MM.1S (cell line): ENCODE results near the gene KCNMA1.

Source experiments
- DNase-seq: peaks from one replicate; pipeline ENCODE4 v3.0.0-alpha.2; 2015
- H2AFZ ChIP-seq: fragments of 300-600 bp; sonication (generic); 2 replicates; pipeline ENCODE4 v1.6.0; 2016; ENCODE audit warnings: antibody characterized with exemption, low read length
- H3F3A ChIP-seq: fragments of 300-600 bp; sonication (generic); 2 replicates; pipeline ENCODE4 v1.6.1; 2016; ENCODE audit warnings: mild to moderate bottlenecking, antibody characterized with exemption, low read length, moderate library complexity, mixed read lengths; ENCODE audit not compliant: insufficient read depth
- H3K27ac ChIP-seq: fragments of 300-600 bp; sonication (generic); 2 replicates; pipeline ENCODE4 v1.5.1; 2016; ENCODE audit warnings: mild to moderate bottlenecking, low read length
- H3K27me3 ChIP-seq: fragments of 300-600 bp; sonication (generic); replicated peaks from 2 replicates; pipeline ENCODE4 v1.6.0; 2016; ENCODE audit warnings: low read length; ENCODE audit not compliant: insufficient read depth
- H3K36me3 ChIP-seq: fragments of 300-600 bp; sonication (generic); replicated peaks from 2 replicates; pipeline ENCODE4 v1.6.1; 2016; ENCODE audit warnings: mild to moderate bottlenecking, low read length, mixed read lengths; ENCODE audit not compliant: insufficient read depth
- H3K4me1 ChIP-seq: fragments of 300-600 bp; sonication (generic); 2 replicates; pipeline ENCODE4 v1.6.1; 2016; ENCODE audit warnings: low read length, mixed read lengths
- H3K4me2 ChIP-seq: fragments of 300-600 bp; sonication (generic); 2 replicates; pipeline ENCODE4 v1.6.0; 2016; ENCODE audit warnings: low read depth, low read length
- H3K4me3 ChIP-seq: fragments of 300-600 bp; sonication (generic); 2 replicates; pipeline ENCODE4 v1.5.1; 2016; ENCODE audit warnings: low read length, mixed read lengths
- H3K79me2 ChIP-seq: fragments of 300-600 bp; sonication (generic); 2 replicates; pipeline ENCODE4 v1.6.1; 2016; ENCODE audit warnings: mixed run types, low read length, mixed read lengths
- H3K9ac ChIP-seq: fragments of 300-600 bp; sonication (generic); 2 replicates; pipeline ENCODE4 v1.6.1; 2016; ENCODE audit warnings: low read length, mixed read lengths
- H3K9me2 ChIP-seq: fragments of 300-600 bp; sonication (generic); replicated peaks from 2 replicates; pipeline ENCODE4 v1.6.1; 2016; ENCODE audit warnings: mild to moderate bottlenecking, low read length, mixed read lengths; ENCODE audit not compliant: insufficient read depth
- H3K9me3 ChIP-seq: fragments of 300-600 bp; sonication (generic); replicated peaks from 2 replicates; pipeline ENCODE4 v1.6.1; 2016; ENCODE audit warnings: mild to moderate bottlenecking, low read length, mixed read lengths; ENCODE audit not compliant: insufficient read depth
- H4K20me1 ChIP-seq: fragments of 300-600 bp; sonication (generic); 2 replicates; pipeline ENCODE4 v1.6.1; 2016; ENCODE audit warnings: mild to moderate bottlenecking, low read length, moderate library complexity, mixed read lengths; ENCODE audit not compliant: insufficient read depth
- CTCF ChIP-seq: fragments of 300-600 bp; sonication (generic); IDR thresholded peaks from 2 replicates; pipeline ENCODE4 v1.5.1; 2016; ENCODE audit warnings: antibody characterized with exemption, low read length, mixed read lengths
- EZH2 ChIP-seq: fragments of 300-600 bp; sonication (generic); optimal IDR thresholded peaks from 2 replicates; pipeline ENCODE3; 2017; ENCODE audit warnings: low read depth, mild to moderate bottlenecking, antibody characterized with exemption, low read length, mixed read lengths
- EZH2phosphoT487 ChIP-seq: fragments of 300-600 bp; sonication (generic); IDR thresholded peaks from 2 replicates; pipeline ENCODE4 v1.6.1; 2018; ENCODE audit warnings: antibody characterized with exemption, low read length

Gene KCNMA1

GRCh38 chr10:77233466-77233865 lies 404.1 kb downstream of the KCNMA1 start:
- Histone ChIP-seq H3K36me3 (no peaks in the 10 kb centered on the region), H3K4me2 (no peak overlapping the region), H3K9ac (no peak overlapping the region), H3K9me3 (no peaks in the 10 kb centered on the region), H2AFZ (no peak overlapping the region), H3K4me1 (peaks cover 28% of the 10 kb centered on the region), H3K79me2 (no peaks in the 10 kb centered on the region), H3K27me3 (no peaks in the 10 kb centered on the region), H3K27ac (no peak overlapping the region), H3K9me2 (no peaks in the 10 kb centered on the region), H3F3A (peaks cover 28% of the 10 kb centered on the region), H4K20me1 (no peaks in the 10 kb centered on the region), H3K4me3 (no peak overlapping the region)
- DNase-seq, result no peak
- TF ChIP-seq CTCF (no peak), EZH2 (no peak), EZH2phosphoT487 (no peak)

- H3K9ac ChIP-seq, result peak overlapping the region; percentile 65
- peak overlapping the region; percentile 66 for H3K4me2 ChIP-seq
- H3K4me3 ChIP-seq, result peak overlapping the region; percentile 37
- TF ChIP-seq CTCF (no peak), EZH2phosphoT487 (no peak), EZH2 (no peak)
- no peaks in the 10 kb centered on the region for H4K20me1 ChIP-seq
- peaks cover 28% of the 10 kb centered on the region for H3F3A ChIP-seq
- no peaks in the 10 kb centered on the region for H3K9me3 ChIP-seq
- no peaks in the 10 kb centered on the region for H3K79me2 ChIP-seq
- H3K36me3 ChIP-seq, result no peaks in the 10 kb centered on the region
- peak; percentile 33 for DNase-seq
- H3K27ac ChIP-seq, result peak overlapping the region; percentile 95
- H2AFZ ChIP-seq, result peak overlapping the region; percentile 53; the same call in 1 of the 2 replicates
- no peaks in the 10 kb centered on the region for H3K9me2 ChIP-seq
- H3K27me3 ChIP-seq, result no peaks in the 10 kb centered on the region
- peaks cover 30% of the 10 kb centered on the region for H3K4me1 ChIP-seq
Observed at GRCh38 chr10:77231884-77232610, 405.6 kb downstream of the KCNMA1 start.

- H4K20me1 ChIP-seq, result no peaks in the 10 kb centered on the region
- peak overlapping the region; percentile 66 for H3K4me2 ChIP-seq
- H3K9me3 ChIP-seq, result no peaks in the 10 kb centered on the region
- H3K27ac ChIP-seq, result peak overlapping the region; percentile 95
- H3K36me3 ChIP-seq, result no peaks in the 10 kb centered on the region
- peak overlapping the region; percentile 65 for H3K9ac ChIP-seq
- no peaks in the 10 kb centered on the region for H3K79me2 ChIP-seq
- TF ChIP-seq CTCF (no peak), EZH2phosphoT487 (no peak), EZH2 (no peak)
- H3K4me3 ChIP-seq, result peak overlapping the region; percentile 37
- H3K9me2 ChIP-seq, result no peaks in the 10 kb centered on the region
- H2AFZ ChIP-seq, result peak overlapping the region; percentile 53
- H3K4me1 ChIP-seq, result peaks cover 36% of the 10 kb centered on the region
- peak; percentile 77 for DNase-seq
- no peaks in the 10 kb centered on the region for H3K27me3 ChIP-seq
- H3F3A ChIP-seq, result peaks cover 31% of the 10 kb centered on the region
Observed at GRCh38 chr10:77231375-77231774, 406.2 kb downstream of the KCNMA1 start.
